Psoas muscle (tissue), 8 donors: ENCODE measurements around the gene CYP3A4. TPM values are rescaled to one million over a fixed set of nuclear protein-coding genes. Genes with fewer than 3 reads are reported as not detected.

Source experiments
- ATAC-seq, 4 donors: fragments of 200-7000 bp; cut with Tn5 transposase; one replicate each; pipeline ENCODE4 v1.9.1; 2020; ENCODE audit warnings: moderate library complexity in 3 of 4, mild to moderate bottlenecking in 2 of 4
- DNase-seq, 2 donors: peaks; one replicate each; pipeline ENCODE4 v3.0.0-alpha.2; 2020
- H3K27ac ChIP-seq: fragments of 200-600 bp; one replicate; pipeline ENCODE4 v1.8.0; 2022
- H3K27me3 ChIP-seq, 3 donors: fragments of 200-600 bp in 1 of 3; one replicate each; pipeline versions ENCODE4 v1.6.1 to v1.8.0; 2013 to 2022; ENCODE audit warnings: low read length in 2 of 3, mild to moderate bottlenecking in 2 of 3, moderate library complexity in 1 of 3; ENCODE audit not compliant: insufficient read depth in 3 of 3
- H3K36me3 ChIP-seq, 2 donors: fragments of 200-600 bp in 1 of 2; one replicate each; pipeline versions ENCODE4 v1.6.1 to v1.8.0; 2013 to 2022; ENCODE audit warnings: low read depth in 1 of 2, mild to moderate bottlenecking in 1 of 2, moderate library complexity in 1 of 2; ENCODE audit not compliant: insufficient read depth in 1 of 2
- H3K4me1 ChIP-seq: fragments of 200-600 bp; one replicate; pipeline ENCODE4 v1.8.0; 2022
- H3K4me3 ChIP-seq: fragments of 200-600 bp; one replicate; pipeline ENCODE4 v1.8.0; 2022; ENCODE audit warnings: mild to moderate bottlenecking
- H3K9me3 ChIP-seq: fragments of 200-600 bp; one replicate; pipeline ENCODE4 v1.8.0; 2022
- WGBS, 3 donors: extraction: QIAGEN DNeasy Blood & Tissue Kit; methylation state at CpG; one replicate each; pipeline versions ENCODE4 v1.1.6 to v1.1.7; 2013; 5-methylcytosine and 5-hydroxymethylcytosine counted together
- intact Hi-C, 2 donors: fragments of 100-400 bp; cut with DNase I; formaldehyde crosslinking; loops; one replicate each; pipeline versions ENCODE4 v1.11.0 to v1.14.2; 2022
- polyA plus RNA-seq, 3 donors: library from polyadenylated mRNA; stranded (reverse); fragments of 200-250 nt; gene quantifications; one replicate each; pipeline ENCODE4 v1.2.3, GENCODE V29; 2013
- total RNA-seq, 4 donors: library from RNA; stranded (reverse); fragmentation: NEBNext Ultra II Directional in 2 of 4; extraction: Animal tissue kit (Norgen Biotek cat#: 25700) in 2 of 4; gene quantifications; one replicate each; pipeline versions ENCODE4 v1.2.1 to v1.2.4, GENCODE V29; 2021 to 2023
- TF ChIP-seq, protein P1 (sequence below): fragments of 200-600 bp; IDR thresholded peaks from one replicate; pipeline ENCODE4 v1.8.0; 2022; ENCODE audit warnings: antibody characterized with exemption
- donor health status: healthy with polysubstance abuse.
- donor health status: DM: no; HTN: no; CAD: no; lungs with moderate emphysema.
- donor health status: Bipolar disorder and iron deficiency.
- donor health status: healthy.
- donor health status: DM: yes; HTN: yes; CAD: no.
- donor health status: DM: no; HTN: no; CAD: no.
- donor health status: DM: no; HTN: no; CAD: no.
- donor health status: DM: yes; HTN: yes; CAD: no.

Gene CYP3A4
- total and polyA plus RNA-seq, 7 donors, result 0.08 to 4.2 (median 0.30) TPM; not detected in 1

DNA sequence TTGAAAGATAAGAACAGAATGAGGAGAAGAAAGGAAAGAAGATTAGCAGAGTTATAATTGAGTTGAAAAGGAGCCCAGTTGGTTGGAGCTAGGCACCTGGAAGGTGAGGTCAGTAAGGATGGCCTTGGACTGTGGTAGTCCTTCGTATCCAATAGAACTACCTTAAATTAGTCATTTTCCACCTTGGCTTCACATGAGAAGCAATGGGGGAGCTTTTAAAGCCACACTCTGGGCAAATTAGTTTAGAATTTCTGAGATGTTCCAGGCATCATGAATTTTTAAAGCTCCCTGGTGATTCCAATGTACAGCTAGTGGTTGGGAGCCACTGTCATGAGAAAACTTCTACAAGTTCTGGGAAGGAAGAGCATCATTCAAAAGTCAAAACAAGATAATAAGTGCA, 76.9 kb downstream of the CYP3A4 start:
- H3K36me3 ChIP-seq, result peaks cover 0 to 17% of the 10 kb centered on the region in 2 donors
- no peak overlapping the region for H3K4me3 ChIP-seq
- H3K9me3 ChIP-seq, result peaks cover 17% of the 10 kb centered on the region
- H3K27ac ChIP-seq, result no peak overlapping the region
- TF ChIP-seq, protein P1, sequence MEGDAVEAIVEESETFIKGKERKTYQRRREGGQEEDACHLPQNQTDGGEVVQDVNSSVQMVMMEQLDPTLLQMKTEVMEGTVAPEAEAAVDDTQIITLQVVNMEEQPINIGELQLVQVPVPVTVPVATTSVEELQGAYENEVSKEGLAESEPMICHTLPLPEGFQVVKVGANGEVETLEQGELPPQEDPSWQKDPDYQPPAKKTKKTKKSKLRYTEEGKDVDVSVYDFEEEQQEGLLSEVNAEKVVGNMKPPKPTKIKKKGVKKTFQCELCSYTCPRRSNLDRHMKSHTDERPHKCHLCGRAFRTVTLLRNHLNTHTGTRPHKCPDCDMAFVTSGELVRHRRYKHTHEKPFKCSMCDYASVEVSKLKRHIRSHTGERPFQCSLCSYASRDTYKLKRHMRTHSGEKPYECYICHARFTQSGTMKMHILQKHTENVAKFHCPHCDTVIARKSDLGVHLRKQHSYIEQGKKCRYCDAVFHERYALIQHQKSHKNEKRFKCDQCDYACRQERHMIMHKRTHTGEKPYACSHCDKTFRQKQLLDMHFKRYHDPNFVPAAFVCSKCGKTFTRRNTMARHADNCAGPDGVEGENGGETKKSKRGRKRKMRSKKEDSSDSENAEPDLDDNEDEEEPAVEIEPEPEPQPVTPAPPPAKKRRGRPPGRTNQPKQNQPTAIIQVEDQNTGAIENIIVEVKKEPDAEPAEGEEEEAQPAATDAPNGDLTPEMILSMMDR, result no peak
- no peaks in the 10 kb centered on the region for H3K27me3 ChIP-seq
- no peaks in the 10 kb centered on the region for H3K4me1 ChIP-seq
- DNase-seq (no peak), ATAC-seq (no peak)
- 40 to 79% (median 52%) methylated on average over 1 of the region's 1 CpG for WGBS, 3 donors
- intact Hi-C loops, result no loop called here

Other genes with a start within 250 kb of the CYP3A4 start
- 1 to 10 TPM; 2.9 to 6.3 (median 4.4) TPM for gene FAM200A, start 232.1 kb downstream of the CYP3A4 start, total RNA-seq
- 10 to 100 TPM in 1 of 3 donors, 1 to 10 TPM in 2; 4.1 to 12.4 (median 4.6) TPM for gene FAM200A, start 232.1 kb downstream of the CYP3A4 start, polyA plus RNA-seq
- 10 to 100 TPM; 30.9 to 43.8 (median 36.6) TPM for gene ZNF655, start 225.5 kb downstream of the CYP3A4 start, total RNA-seq
- 10 to 100 TPM; 27.3 to 63.7 (median 46.9) TPM for gene ZNF655, start 225.5 kb downstream of the CYP3A4 start, polyA plus RNA-seq
- gene TMEM225B, start 185.9 kb downstream of the CYP3A4 start, total RNA-seq, result under 1 TPM in 2 of 4 donors, not detected in 2; 0.42 to 0.86 TPM
- gene TMEM225B, start 185.9 kb downstream of the CYP3A4 start, polyA plus RNA-seq, result under 1 TPM; 0.20 to 0.55 (median 0.34) TPM
- 10 to 100 TPM in 1 of 4 donors, 1 to 10 TPM in 3; 6.3 to 10.5 (median 7.0) TPM for gene ZSCAN25, start 167.2 kb downstream of the CYP3A4 start, total RNA-seq
- gene ZSCAN25, start 167.2 kb downstream of the CYP3A4 start, polyA plus RNA-seq, result 1 to 10 TPM; 2.6 to 5.8 (median 2.6) TPM
- 1 to 10 TPM in 2 of 4 donors, under 1 TPM in 2; 0.12 to 2.4 (median 0.71) TPM for gene CYP3A5, start 104.2 kb downstream of the CYP3A4 start, total RNA-seq
- gene CYP3A5, start 104.2 kb downstream of the CYP3A4 start, polyA plus RNA-seq, result under 1 TPM; 0.13 to 0.52 (median 0.32) TPM
- gene CYP3A7, start 49.0 kb downstream of the CYP3A4 start, total RNA-seq, result not detected
- not detected for gene CYP3A7, start 49.0 kb downstream of the CYP3A4 start, polyA plus RNA-seq
- gene CYP3A43, start 43.8 kb upstream of the CYP3A4 start, total RNA-seq, result under 1 TPM in 1 of 4 donors, not detected in 3; 0.29 TPM
- under 1 TPM in 1 of 3 donors, not detected in 2; 0.08 TPM for gene CYP3A43, start 43.8 kb upstream of the CYP3A4 start, polyA plus RNA-seq
- gene OR2AE1, start 92.8 kb upstream of the CYP3A4 start, total RNA-seq, result not detected
- gene OR2AE1, start 92.8 kb upstream of the CYP3A4 start, polyA plus RNA-seq, result under 1 TPM in 2 of 3 donors, not detected in 1; 0.05 to 0.17 TPM
- 1 to 10 TPM; 4.4 to 8.9 (median 6.1) TPM for gene TRIM4, start 135.3 kb upstream of the CYP3A4 start, total RNA-seq
- gene TRIM4, start 135.3 kb upstream of the CYP3A4 start, polyA plus RNA-seq, result 1 to 10 TPM; 2.6 to 8.8 (median 4.3) TPM
- under 1 TPM in 1 of 4 donors, not detected in 3; 0.34 TPM for gene GJC3, start 145.4 kb upstream of the CYP3A4 start, total RNA-seq
- gene GJC3, start 145.4 kb upstream of the CYP3A4 start, polyA plus RNA-seq, result under 1 TPM; 0.08 to 0.52 (median 0.08) TPM
- under 1 TPM; 0.49 to 0.82 (median 0.59) TPM for gene AZGP1, start 191.8 kb upstream of the CYP3A4 start, total RNA-seq
- gene AZGP1, start 191.8 kb upstream of the CYP3A4 start, polyA plus RNA-seq, result 1 to 10 TPM in 2 of 3 donors, under 1 TPM in 1; 0.73 to 2.4 (median 1.6) TPM
- 10 to 100 TPM; 38.5 to 40.2 (median 38.9) TPM for gene ZKSCAN1, start 231.4 kb upstream of the CYP3A4 start, total RNA-seq
- gene ZKSCAN1, start 231.4 kb upstream of the CYP3A4 start, polyA plus RNA-seq, result 10 to 100 TPM in 1 of 3 donors, 1 to 10 TPM in 2; 5.7 to 15.8 (median 8.8) TPM